GM21515 (cell line): Measurements from ENCODE around the gene PPP2CA.

Experiments used
- ATAC-seq: cut with Tn5 transposase; IDR thresholded peaks from one replicate; pipeline ENCODE4 v1.9.1; 2021; ENCODE audit not compliant: unreplicated experiment

PPP2CA gene

DNA sequence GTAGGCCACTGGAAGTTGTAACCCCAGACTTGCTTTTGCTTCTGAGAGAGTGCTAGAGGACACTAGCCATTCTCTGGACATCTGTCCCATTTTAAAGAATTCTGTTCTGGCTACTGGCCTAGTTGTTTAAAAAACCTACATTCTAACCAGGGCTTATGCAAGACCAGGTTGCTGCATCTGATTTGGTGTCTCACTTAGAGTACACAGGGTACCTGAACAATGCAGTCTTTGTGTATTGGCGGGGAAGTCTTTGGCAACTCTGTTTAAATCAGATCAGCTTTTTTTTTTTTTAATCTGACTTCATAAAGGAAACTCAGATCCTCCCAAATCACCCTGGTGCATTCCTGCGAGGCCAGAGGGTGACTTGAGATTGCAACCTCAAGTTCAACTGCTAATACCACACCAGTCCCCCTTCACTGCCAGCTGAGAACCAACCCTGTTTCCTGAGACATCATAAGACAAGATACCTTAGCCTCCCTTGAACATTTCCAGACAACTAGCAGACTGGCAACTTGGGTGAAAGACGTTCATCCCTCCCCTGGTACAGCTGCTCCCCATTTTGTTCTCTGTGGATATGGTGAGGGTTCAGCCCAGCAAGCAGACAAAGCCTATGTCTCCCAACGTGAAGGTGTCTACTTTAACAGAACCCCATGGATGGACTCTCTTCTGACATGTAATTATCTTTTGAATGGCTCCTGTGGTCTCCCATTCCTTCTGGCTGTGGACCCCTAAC is 76.1 kb downstream of the PPP2CA start:
- no peak for ATAC-seq

DNA sequence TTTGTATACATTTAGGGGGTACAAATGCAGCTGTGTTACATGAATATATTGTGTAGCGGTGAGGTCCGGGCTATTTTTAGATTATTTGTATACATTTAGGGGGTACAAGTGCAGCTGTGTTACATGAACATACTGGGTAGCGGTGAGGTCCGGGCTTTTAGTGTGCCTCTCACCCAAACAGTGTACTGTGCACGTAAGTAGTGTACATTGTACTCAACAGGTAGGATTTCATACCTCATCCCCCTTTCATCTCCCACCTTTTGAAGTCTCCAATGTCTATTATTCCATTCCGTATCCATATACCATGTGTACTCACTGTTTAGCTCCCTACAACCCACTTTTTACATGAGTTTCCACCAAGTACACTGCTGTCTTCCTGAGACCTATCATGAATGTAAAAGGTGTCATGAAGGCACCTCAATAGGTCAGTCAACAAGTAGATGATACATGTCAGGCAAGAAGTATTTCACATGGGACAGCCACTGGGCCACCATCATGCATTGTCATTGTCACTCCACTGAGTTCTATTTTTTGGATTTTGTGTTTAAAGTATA is 76.8 kb downstream of the PPP2CA start:
- no peak for ATAC-seq

GRCh38 chr5:134148316-134148715 is 77.6 kb downstream of the PPP2CA start:
- ATAC-seq = no peak

DNA sequence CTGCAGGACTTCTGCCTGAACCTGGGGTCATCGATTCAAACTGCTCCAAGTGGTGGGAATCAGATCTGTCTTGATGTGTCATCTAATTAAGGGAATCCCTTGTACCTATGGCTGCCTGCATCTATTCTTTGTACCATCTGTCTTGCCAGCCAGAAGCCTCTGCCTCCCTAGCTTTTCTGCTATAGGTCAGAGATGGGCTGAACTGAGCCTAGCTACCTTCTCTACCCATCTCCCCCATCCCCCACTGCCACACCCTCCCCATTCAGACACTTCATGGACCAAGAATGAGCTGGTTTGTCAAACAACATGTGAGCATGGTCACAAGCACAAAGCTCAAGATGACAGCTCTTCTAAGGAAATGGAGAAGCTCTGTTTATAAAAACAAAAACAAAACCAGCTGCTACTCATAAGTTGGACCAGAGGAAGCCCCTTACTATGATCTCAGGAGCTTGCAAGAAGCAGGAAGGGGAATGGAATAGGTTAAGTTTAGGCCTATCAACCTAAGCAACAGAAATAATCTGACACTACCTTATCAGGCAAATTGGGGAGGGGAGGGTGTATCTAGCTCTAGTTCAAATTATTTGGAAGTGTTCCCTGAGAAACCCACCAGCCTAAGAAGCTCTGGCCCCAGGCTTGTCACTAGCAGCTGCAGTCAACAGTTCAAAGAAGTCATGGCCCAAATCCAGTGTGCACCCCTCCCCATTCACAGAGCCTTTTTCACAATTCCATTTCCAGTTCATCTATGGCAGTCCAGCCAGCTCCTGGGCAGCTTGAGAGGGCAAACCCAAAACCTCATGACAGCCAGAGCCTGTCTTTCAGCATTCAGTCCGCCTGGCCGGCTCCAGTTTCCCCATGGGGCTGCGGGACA is 79.0 kb downstream of the PPP2CA start:
- ATAC-seq = no peak

DNA sequence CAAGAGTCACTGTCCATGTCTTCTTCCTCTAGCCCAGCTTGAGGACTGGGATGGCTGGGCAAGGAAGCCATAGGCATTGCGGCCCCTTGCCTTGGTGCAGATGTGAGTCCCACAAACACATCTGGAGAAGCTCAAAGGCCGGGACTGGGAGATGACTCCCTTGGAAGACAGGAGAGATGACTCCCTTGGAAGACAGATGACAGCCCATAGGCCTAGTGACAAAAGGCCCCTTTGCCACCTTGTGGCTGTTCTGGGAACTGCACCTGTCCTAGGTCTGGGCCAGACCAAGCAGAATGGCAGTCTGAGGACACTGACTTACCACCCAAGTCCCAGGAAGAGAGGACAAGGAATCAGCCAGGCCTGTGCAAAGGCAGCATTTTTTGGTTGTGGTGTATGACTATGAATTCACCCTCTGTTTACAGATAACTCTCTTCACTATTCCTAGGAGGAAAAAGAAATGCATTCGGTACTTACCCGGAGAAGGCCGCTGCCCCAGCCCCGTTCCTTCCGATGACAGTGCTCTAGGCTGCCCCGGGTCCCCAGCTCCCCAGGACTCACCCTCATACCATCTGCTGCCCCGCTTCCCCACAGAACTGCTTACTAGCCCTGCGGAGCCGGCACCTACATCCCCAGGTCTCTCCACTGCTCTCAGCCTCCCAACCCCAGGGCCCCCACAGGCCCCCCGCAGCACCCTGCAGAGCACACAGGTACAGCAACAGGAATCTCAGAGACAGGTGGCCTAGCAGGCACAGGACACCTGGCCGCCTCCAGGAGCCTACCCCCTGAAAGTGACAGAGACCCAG is 79.9 kb downstream of the PPP2CA start:
- ATAC-seq = peak; percentile 52

- no peak for ATAC-seq
Measured at GRCh38 chr5:134145041-134145757, 80.7 kb downstream of the PPP2CA start.
